K562 (cell line): Measurements from ENCODE around the gene SP4. TPM values are rescaled to one million over a fixed set of nuclear protein-coding genes. Genes with fewer than 3 reads are reported as not detected.

ENCODE experiments used
- BMI1 ChIP-seq: fragments of 150-350 bp; IDR thresholded peaks from 2 replicates; pipeline ENCODE4 v1.6.1; 2014; ENCODE audit warnings: low read length
- CGGBP1 ChIP-seq: fragments of 250-450 bp; sonication (Bioruptor Pico); IDR thresholded peaks from 2 replicates; pipeline ENCODE4 v1.9.0; 2021; ENCODE audit warnings: mild to moderate bottlenecking
- CHAMP1 ChIP-seq: fragments of 450-650 bp; IDR thresholded peaks from 2 replicates; pipeline ENCODE4 v1.6.1; 2016; ENCODE audit warnings: mild to moderate bottlenecking
- DNMT1 ChIP-seq: fragments of 450-650 bp; IDR thresholded peaks from 2 replicates; pipeline ENCODE4 v1.6.1; 2016; ENCODE audit warnings: antibody characterized with exemption, mild to moderate bottlenecking
- ID3 ChIP-seq, 2 experiments: fragments of 250-450 bp in 1 of 2; fragments of 450-650 bp in 1 of 2; sonication (Bioruptor Pico) in 1 of 2; IDR thresholded peaks; 2 replicates each; pipeline versions ENCODE4 v1.6.1 to v1.8.0; 2016 to 2021; ENCODE audit warnings: mild to moderate bottlenecking in 2 of 2, moderate library complexity in 2 of 2, missing compliant biosample characterization in 1 of 2, missing genetic modification characterization in 1 of 2
- MCM7 ChIP-seq, 2 experiments: fragments of 450-650 bp; IDR thresholded peaks; 2 replicates each; pipeline ENCODE4 v1.6.1; 2016 to 2018
- NFE2L1 ChIP-seq: fragments of 450-650 bp; IDR thresholded peaks from 2 replicates; pipeline ENCODE4 v1.6.1; 2016; ENCODE audit warnings: missing genetic modification characterization, low read depth, mild to moderate bottlenecking, missing compliant biosample characterization, moderate library complexity, borderline replicate concordance
- RFX5 ChIP-seq: IDR thresholded peaks from 2 replicates; pipeline ENCODE4 v1.6.1; 2011; ENCODE audit warnings: low read depth, mild to moderate bottlenecking, improper control_type of control experiment, low read length
- RHOXF2B ChIP-seq: fragments of 250-450 bp; sonication (Bioruptor Pico); conservative IDR thresholded peaks from 2 replicates; pipeline ENCODE4 v1.5.1; 2021
- SOX6 ChIP-seq: fragments of 450-650 bp; IDR thresholded peaks from 2 replicates; pipeline ENCODE4 v1.6.1; 2014; ENCODE audit warnings: mild to moderate bottlenecking
- TAF7 ChIP-seq: fragments of 450-650 bp; IDR thresholded peaks from 2 replicates; pipeline ENCODE4 v1.6.1; 2016; ENCODE audit warnings: missing genetic modification characterization, missing compliant biosample characterization
- ZNF197 ChIP-seq: fragments of 200-800 bp; sonication (Bioruptor generic); IDR thresholded peaks from 2 replicates; pipeline ENCODE4 v1.6.1; 2016; ENCODE audit warnings: low read depth, missing genetic modification characterization, missing compliant biosample characterization
- ZZZ3 ChIP-seq: fragments of 450-650 bp; IDR thresholded peaks from 2 replicates; pipeline ENCODE4 v1.6.1; 2016; ENCODE audit warnings: antibody characterized with exemption, mild to moderate bottlenecking, moderate library complexity
- polyA plus RNA-seq, 8 experiments: library from polyadenylated mRNA; depleted of rRNA in 4 of 8; stranded (reverse) in 5 of 8; unstranded in 3 of 8; fragments of >200 nt; fragmentation: Nextera tagmentation in 2 of 8; fragmentation: Illumina TruSeq in 1 of 8; extraction: Ambion mirVana in 2 of 8; extraction: Trizol in 1 of 8; gene quantifications; 2 replicates each; pipeline versions ENCODE4 v1.2.1 to v1.2.3, GENCODE V29; 2011 to 2014; ENCODE audit warnings: inconsistent platforms in 1 of 8, missing spikeins in 1 of 8
- total RNA-seq, 7 experiments: library from RNA; depleted of rRNA in 6 of 7; stranded (reverse); fragments of >200 nt in 6 of 7; fragmentation: Illumina TruSeq in 2 of 7; extraction: Trizol in 2 of 7; gene quantifications; 2 replicates each; pipeline versions ENCODE4 v1.2.1 to v1.2.3, GENCODE V29; 2011 to 2021; ENCODE audit warnings: low replicate concordance in 1 of 7
- TF ChIP-seq, protein P1 (sequence below): fragments of 450-650 bp; IDR thresholded peaks from 2 replicates; pipeline ENCODE4 v1.7.1; 2018; ENCODE audit warnings: mild to moderate bottlenecking, low read depth; ENCODE audit not compliant: partially characterized antibody
- TF ChIP-seq, protein P2 (sequence below): fragments of 450-650 bp; formaldehyde crosslinking; IDR thresholded peaks from 2 replicates; pipeline ENCODE4 v1.4.0; 2020; ENCODE audit warnings: mild to moderate bottlenecking, moderate library complexity
- TF ChIP-seq, protein P3 (sequence below): fragments of 250-450 bp; sonication (Bioruptor Pico); IDR thresholded peaks from 2 replicates; pipeline ENCODE4 v1.5.0; 2020; ENCODE audit warnings: mild to moderate bottlenecking, borderline replicate concordance

Gene SP4
- total and polyA plus RNA-seq, 9 of the 15 experiments (the other 6 are each of a cell fraction or from before 2014, with no cell fraction given): 2.4 to 9.4 (median 4.5) TPM

DNA sequence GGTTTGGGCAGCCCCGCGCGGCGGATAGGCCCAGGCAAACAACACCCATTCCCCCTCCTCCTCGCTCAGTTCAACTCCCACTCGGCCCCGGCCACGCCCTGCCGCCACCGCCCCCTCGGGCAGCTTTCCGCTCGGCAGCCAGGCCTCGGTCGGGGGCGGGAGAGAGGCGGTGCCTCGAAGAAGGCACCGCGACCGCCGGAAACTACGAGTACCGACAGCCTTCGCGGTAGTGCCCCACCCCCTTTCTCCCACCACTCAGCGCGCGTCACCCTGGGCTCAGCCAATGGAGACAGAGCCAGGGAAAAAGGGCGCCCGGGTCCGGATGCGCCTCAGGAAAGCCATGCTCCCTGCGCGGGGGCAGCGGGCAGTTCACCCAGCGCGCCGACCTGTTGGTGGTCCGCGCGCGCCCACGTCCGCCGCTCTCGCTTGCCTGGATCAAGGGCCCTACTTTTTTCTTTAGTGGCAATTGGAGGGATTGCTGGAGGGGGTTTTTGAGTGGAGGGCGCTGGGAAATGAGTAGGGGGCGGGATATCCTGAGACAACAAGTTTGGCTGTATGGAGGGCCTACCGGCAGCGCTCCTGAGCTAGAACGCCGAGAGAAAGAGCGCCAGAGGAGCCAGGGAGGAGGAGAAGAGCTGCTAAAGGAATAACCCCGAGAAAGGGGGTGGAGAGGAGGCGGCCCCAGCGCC is 557 bp upstream of the SP4 start (continued):
- TF ChIP-seq CGGBP1: no peak
- TF ChIP-seq, protein P1, sequence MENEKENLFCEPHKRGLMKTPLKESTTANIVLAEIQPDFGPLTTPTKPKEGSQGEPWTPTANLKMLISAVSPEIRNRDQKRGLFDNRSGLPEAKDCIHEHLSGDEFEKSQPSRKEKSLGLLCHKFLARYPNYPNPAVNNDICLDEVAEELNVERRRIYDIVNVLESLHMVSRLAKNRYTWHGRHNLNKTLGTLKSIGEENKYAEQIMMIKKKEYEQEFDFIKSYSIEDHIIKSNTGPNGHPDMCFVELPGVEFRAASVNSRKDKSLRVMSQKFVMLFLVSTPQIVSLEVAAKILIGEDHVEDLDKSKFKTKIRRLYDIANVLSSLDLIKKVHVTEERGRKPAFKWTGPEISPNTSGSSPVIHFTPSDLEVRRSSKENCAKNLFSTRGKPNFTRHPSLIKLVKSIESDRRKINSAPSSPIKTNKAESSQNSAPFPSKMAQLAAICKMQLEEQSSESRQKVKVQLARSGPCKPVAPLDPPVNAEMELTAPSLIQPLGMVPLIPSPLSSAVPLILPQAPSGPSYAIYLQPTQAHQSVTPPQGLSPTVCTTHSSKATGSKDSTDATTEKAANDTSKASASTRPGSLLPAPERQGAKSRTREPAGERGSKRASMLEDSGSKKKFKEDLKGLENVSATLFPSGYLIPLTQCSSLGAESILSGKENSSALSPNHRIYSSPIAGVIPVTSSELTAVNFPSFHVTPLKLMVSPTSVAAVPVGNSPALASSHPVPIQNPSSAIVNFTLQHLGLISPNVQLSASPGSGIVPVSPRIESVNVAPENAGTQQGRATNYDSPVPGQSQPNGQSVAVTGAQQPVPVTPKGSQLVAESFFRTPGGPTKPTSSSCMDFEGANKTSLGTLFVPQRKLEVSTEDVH: no peak
- no peak for TF ChIP-seq DNMT1
- peak; percentile 75; the same call in 1 of the 2 replicates for TF ChIP-seq TAF7
- TF ChIP-seq, protein P2, sequence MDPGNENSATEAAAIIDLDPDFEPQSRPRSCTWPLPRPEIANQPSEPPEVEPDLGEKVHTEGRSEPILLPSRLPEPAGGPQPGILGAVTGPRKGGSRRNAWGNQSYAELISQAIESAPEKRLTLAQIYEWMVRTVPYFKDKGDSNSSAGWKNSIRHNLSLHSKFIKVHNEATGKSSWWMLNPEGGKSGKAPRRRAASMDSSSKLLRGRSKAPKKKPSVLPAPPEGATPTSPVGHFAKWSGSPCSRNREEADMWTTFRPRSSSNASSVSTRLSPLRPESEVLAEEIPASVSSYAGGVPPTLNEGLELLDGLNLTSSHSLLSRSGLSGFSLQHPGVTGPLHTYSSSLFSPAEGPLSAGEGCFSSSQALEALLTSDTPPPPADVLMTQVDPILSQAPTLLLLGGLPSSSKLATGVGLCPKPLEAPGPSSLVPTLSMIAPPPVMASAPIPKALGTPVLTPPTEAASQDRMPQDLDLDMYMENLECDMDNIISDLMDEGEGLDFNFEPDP (CRISPR knock-in tag): no peak
- TF ChIP-seq RFX5: no peak
- no peak for TF ChIP-seq ZNF197 (CRISPR knock-in tag)
- no peak for TF ChIP-seq ID3 (CRISPR knock-in tag; IDR thresholded peaks at IDR 0.05)
- TF ChIP-seq ID3 (tag; IDR thresholded peaks at IDR 0.05): no peak
- no peak for TF ChIP-seq MCM7 (IDR thresholded peaks at IDR 0.05)
- no peak for TF ChIP-seq BMI1
- TF ChIP-seq SOX6: peak; percentile 48; the same call in 1 of the 2 replicates
- 0 out of 2 replicates have a peak, but pooled peaks have one; percentile 67 for TF ChIP-seq RHOXF2B (CRISPR knock-in tag)
- TF ChIP-seq ZZZ3: no peak
- TF ChIP-seq, protein P3, sequence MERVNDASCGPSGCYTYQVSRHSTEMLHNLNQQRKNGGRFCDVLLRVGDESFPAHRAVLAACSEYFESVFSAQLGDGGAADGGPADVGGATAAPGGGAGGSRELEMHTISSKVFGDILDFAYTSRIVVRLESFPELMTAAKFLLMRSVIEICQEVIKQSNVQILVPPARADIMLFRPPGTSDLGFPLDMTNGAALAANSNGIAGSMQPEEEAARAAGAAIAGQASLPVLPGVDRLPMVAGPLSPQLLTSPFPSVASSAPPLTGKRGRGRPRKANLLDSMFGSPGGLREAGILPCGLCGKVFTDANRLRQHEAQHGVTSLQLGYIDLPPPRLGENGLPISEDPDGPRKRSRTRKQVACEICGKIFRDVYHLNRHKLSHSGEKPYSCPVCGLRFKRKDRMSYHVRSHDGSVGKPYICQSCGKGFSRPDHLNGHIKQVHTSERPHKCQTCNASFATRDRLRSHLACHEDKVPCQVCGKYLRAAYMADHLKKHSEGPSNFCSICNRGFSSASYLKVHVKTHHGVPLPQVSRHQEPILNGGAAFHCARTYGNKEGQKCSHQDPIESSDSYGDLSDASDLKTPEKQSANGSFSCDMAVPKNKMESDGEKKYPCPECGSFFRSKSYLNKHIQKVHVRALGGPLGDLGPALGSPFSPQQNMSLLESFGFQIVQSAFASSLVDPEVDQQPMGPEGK (CRISPR knock-in tag): 0 out of 2 replicates have a peak, but pooled peaks have one; percentile 68
- no peak for TF ChIP-seq NFE2L1 (tag)
- TF ChIP-seq CHAMP1: no peak
